GM12878 (cell line): ENCODE measurements around the gene SYCE3.

Experiments used
- JUND ChIP-seq: IDR thresholded peaks from 2 replicates; pipeline ENCODE4 v1.6.1; 2012; ENCODE audit warnings: low read depth, mild to moderate bottlenecking, low read length, improper control_type of control experiment, moderate library complexity
- MAX ChIP-seq: IDR thresholded peaks from 2 replicates; pipeline ENCODE4 v1.6.1; 2012; ENCODE audit warnings: low read depth, low read length, improper control_type of control experiment
- NRF1 ChIP-seq: conservative IDR thresholded peaks from 2 replicates; pipeline ENCODE4 v1.6.1; 2011; ENCODE audit warnings: mild to moderate bottlenecking, low read depth, low read length, improper control_type of control experiment
- POLR2AphosphoS5 ChIP-seq: IDR thresholded peaks from 2 replicates; pipeline ENCODE4 v1.6.1; 2011; ENCODE audit warnings: mild to moderate bottlenecking, low read length, inconsistent platforms
- RAD51 ChIP-seq: fragments of 450-650 bp; IDR thresholded peaks from 2 replicates; pipeline ENCODE4 v1.6.1; 2016; ENCODE audit warnings: moderate library complexity, mild to moderate bottlenecking, inconsistent platforms
- REST ChIP-seq: IDR thresholded peaks from 2 replicates; pipeline ENCODE4 v1.6.1; 2012; ENCODE audit warnings: mild to moderate bottlenecking, low read depth, low read length
- SIX5 ChIP-seq: IDR thresholded peaks from 2 replicates; pipeline ENCODE4 v1.6.1; 2011; ENCODE audit warnings: mild to moderate bottlenecking, low read depth, low read length, moderate library complexity; ENCODE audit not compliant: severe bottlenecking
- SRF ChIP-seq, 2 experiments: IDR thresholded peaks; 2 replicates each; pipeline ENCODE4 v1.6.1; 2011; ENCODE audit warnings: low read depth in 2 of 2, low read length in 2 of 2, mild to moderate bottlenecking in 1 of 2, moderate library complexity in 1 of 2
- STAT1 ChIP-seq: fragments of 450-650 bp; conservative IDR thresholded peaks from 2 replicates; pipeline ENCODE4 v1.6.1; 2014; ENCODE audit warnings: antibody characterized with exemption, mild to moderate bottlenecking
- TAF1 ChIP-seq: IDR thresholded peaks from 2 replicates; pipeline ENCODE4 v1.6.1; 2011; ENCODE audit warnings: mild to moderate bottlenecking, low read depth, low read length, borderline replicate concordance
- YY1 ChIP-seq: IDR thresholded peaks from 2 replicates; pipeline ENCODE4 v1.6.1; 2011; ENCODE audit warnings: low read depth, mild to moderate bottlenecking, low read length
- ZNF24 ChIP-seq: fragments of 450-650 bp; IDR thresholded peaks from 2 replicates; pipeline ENCODE4 v1.6.1; 2017; ENCODE audit warnings: antibody characterized with exemption, mild to moderate bottlenecking
- TF ChIP-seq, protein P1 (sequence below), 3 experiments: IDR thresholded peaks in 2 of 3; conservative IDR thresholded peaks in 1 of 3; 2 replicates each; pipeline ENCODE4 v1.5.1; 2011; ENCODE audit warnings: low read depth in 3 of 3, low read length in 3 of 3, mild to moderate bottlenecking in 3 of 3, control low read depth in 2 of 3, moderate library complexity in 2 of 3, inconsistent platforms in 1 of 3, mixed read lengths in 1 of 3; ENCODE audit not compliant: control insufficient read depth in 2 of 3, insufficient read depth in 1 of 3; ENCODE audit errors: extremely low read depth in 1 of 3

- TF ChIP-seq NRF1 (no peak), JUND (no peak), ZNF24 (no peak), SIX5 (no peak), YY1 (no peak), RAD51 (no peak), MAX (no peak), TAF1 (no peak), STAT1 (no peak), REST (no peak), SRF (IDR thresholded peaks at IDR 0.05; ENCODE audit: low read depth in 2 of 2, low read length in 2 of 2) (no peak), POLR2AphosphoS5 (no peak)
- TF ChIP-seq, protein P1, sequence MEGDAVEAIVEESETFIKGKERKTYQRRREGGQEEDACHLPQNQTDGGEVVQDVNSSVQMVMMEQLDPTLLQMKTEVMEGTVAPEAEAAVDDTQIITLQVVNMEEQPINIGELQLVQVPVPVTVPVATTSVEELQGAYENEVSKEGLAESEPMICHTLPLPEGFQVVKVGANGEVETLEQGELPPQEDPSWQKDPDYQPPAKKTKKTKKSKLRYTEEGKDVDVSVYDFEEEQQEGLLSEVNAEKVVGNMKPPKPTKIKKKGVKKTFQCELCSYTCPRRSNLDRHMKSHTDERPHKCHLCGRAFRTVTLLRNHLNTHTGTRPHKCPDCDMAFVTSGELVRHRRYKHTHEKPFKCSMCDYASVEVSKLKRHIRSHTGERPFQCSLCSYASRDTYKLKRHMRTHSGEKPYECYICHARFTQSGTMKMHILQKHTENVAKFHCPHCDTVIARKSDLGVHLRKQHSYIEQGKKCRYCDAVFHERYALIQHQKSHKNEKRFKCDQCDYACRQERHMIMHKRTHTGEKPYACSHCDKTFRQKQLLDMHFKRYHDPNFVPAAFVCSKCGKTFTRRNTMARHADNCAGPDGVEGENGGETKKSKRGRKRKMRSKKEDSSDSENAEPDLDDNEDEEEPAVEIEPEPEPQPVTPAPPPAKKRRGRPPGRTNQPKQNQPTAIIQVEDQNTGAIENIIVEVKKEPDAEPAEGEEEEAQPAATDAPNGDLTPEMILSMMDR (IDR thresholded peaks at IDR 0.05 in 2 of 3, conservative IDR thresholded peaks at IDR 0.05 in 1 of 3; ENCODE audit: control insufficient read depth in 2 of 3, extremely low read depth in 1 of 3, insufficient read depth in 1 of 3, low read depth in 3 of 3, low read length in 3 of 3), result no peak
Measured at GRCh38 chr22:50568626-50569025, 5.9 kb upstream of the SYCE3 start.
